GM21717 (cell line): ENCODE measurements around the gene ABHD15.

Source experiments
- ATAC-seq: cut with Tn5 transposase; IDR thresholded peaks from one replicate; pipeline ENCODE4 v1.9.1; 2021; ENCODE audit warnings: mild to moderate bottlenecking, moderate library complexity; ENCODE audit not compliant: unreplicated experiment

Gene ABHD15

DNA sequence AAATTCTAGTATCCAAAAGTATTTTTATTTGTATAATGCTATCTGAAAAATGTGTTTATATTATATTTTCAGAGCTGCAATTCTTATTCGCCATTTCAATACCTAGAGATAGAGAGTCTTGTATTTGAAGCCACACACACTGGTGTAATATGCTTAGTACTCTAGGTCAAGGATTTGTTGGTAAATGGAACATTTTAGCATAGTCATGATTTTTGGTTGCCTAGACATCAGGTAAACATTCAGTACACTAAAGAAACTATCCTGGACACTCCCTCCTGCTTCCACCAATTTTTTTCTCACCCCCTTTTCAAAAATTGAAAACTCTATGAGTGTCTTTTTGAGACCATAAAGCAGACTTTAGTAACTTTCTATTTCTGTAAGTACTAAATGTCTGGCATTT is 20.8 kb downstream of the ABHD15 start:
- ATAC-seq = no peak

DNA sequence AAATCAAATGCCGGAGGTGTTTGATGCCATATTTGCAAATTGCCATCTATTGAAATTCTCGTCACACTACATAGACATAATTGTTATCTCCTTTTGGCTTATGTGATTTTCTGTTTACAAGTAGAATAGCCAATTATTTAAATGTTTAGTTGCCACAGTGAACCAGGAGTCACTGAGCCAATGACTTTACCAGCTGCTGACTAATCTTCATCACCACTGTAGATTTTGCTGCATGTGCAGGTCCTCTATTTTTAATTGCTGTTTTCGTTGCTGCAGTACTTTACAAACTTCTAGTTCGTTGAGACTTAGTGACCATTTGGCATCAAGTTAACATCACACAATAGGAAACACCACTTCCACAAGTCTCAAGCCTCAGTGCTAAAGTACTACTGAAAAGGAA is 22.8 kb downstream of the ABHD15 start:
- ATAC-seq = no peak

DNA sequence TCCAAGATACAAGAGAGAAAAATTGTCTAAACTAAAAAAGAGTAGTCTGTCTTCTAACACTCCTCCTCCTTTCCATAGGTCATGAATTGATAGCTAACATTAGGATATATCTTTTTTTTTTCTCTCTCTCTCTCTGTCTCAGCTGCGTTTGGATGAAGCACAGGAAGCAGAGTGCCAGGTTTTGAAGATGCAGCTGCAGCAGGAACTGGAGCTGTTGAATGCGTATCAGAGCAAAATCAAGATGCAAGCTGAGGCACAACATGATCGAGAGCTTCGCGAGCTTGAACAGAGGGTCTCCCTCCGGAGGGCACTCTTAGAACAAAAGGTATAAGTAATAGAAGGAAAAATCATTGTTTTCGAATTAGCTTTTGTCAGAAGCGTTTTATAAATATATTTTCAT is 32.9 kb downstream of the ABHD15 start:
- ATAC-seq = no peak

DNA sequence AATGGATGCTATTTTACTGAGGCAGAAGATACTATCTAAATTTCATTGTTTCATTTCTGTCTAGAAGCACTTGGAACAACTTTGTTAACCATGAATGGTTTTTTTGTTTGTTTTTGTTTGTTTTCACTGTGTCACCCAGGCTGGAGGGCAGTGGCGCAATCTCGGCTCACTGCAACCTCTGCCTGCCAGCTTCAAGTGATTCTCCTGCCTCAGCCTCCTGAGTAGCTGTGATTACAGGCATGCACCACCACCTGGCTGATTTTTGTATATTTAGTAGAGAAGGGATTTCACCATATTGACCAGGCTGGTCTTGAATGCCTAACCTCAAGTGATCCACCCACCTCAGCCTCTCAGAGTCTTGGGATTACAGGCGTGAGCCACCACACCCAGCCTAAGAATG is 40.5 kb downstream of the ABHD15 start:
- no peak for ATAC-seq

DNA sequence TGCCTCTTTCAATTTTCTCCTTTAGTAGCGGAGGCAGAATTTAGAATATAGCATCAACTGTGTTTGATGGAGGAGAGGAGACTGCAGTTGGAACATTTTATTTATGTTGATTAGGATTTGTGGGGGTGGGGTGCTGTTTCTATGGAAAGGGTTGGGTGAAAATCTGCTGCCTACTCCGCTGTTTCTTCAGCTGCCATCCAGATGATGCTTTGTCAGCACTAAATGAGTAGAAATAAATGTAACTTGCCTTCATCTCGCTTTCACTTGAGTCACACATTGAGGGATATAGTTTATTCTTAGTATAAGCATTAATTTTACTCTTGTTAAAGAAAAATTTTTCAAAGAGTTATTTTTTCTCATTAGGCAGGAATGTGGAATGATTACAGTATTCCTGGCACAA is 42.1 kb downstream of the ABHD15 start:
- ATAC-seq = no peak

- no peak for ATAC-seq
Measured at GRCh38 chr17:29518359-29518758, 48.5 kb downstream of the ABHD15 start.

DNA sequence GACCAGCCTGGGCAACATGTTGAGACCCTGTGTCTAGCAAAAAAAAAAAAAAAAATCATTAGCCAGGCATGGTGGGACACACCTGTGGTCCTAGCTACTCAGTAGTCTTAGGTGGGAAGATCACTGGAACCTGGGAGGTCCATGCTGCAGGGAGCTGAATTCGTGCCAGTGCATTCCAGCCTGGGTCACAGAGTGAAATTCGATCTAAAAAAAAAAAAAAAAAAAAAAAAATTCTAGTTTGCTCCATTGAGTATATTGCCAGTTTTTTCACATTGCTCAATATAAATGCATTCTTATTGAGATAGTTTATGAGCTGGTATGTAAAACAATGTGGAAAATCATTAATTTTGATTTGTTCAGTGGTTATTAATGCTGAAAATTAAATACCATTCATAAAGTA is 52.0 kb downstream of the ABHD15 start:
- no peak for ATAC-seq

DNA sequence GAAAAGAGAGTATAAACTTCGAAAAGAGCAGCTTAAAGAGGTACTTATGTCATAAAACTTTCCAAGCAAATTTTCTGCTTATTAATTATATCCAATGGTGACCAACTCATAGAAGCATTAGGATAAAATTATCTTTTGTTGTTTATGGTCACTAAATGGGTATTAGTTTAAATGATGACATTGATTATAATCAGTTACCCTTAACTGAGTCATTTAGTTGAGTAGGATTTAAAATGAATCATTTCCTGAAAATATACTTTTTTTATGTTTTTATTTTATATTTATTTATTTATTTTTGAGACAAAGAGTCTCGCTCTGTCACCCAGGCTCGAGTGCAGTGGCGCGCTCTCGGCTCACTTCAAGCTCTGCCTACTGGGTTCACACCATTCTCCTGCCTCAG is 55.9 kb downstream of the ABHD15 start:
- ATAC-seq = no peak
